Nephron progenitor cell (in vitro differentiated cells): Measurements from ENCODE around the gene HPS1.

Experiments used
- DNase-seq: peaks from one replicate; pipeline ENCODE4 v3.0.0; 2021
- H3K27ac Mint-ChIP-seq: 2 replicates; pipeline ENCODE4 v1.8.0; 2021; ENCODE audit warnings: mild to moderate bottlenecking, moderate library complexity, mixed read lengths
- H3K27me3 Mint-ChIP-seq: 2 replicates; pipeline ENCODE4 v1.8.0; 2021; ENCODE audit warnings: mild to moderate bottlenecking, low read depth, mixed read lengths; ENCODE audit not compliant: poor library complexity
- H3K36me3 Mint-ChIP-seq: 2 replicates; pipeline ENCODE4 v1.8.0; 2021; ENCODE audit warnings: low read depth, mixed read lengths
- H3K4me1 Mint-ChIP-seq: 2 replicates; pipeline ENCODE4 v1.8.0; 2021; ENCODE audit warnings: mixed read lengths
- H3K4me3 Mint-ChIP-seq: 2 replicates; pipeline ENCODE4 v1.8.0; 2021; ENCODE audit warnings: mild to moderate bottlenecking, moderate library complexity, mixed read lengths
- H3K9me3 Mint-ChIP-seq: 2 replicates; pipeline ENCODE4 v1.8.0; 2021; ENCODE audit warnings: mild to moderate bottlenecking, moderate library complexity, mixed read lengths
- CTCF ChIP-seq: fragments of 200-600 bp; sonication (generic); IDR thresholded peaks from 2 replicates; pipeline ENCODE4 v1.5.0; 2021; ENCODE audit warnings: antibody characterized with exemption

Gene HPS1

GRCh38 chr10:98444314-98445006, 2.3 kb downstream of the HPS1 start:
- TF ChIP-seq CTCF: no peak
- Mint-ChIP-seq H3K27me3 (peaks cover 5% of the 10 kb centered on the region), H3K36me3 (peaks cover 50% of the 10 kb centered on the region), H3K4me3 (peak overlapping the region; percentile 31), H3K27ac (peak overlapping the region; percentile 39), H3K4me1 (peaks cover 20% of the 10 kb centered on the region), H3K9me3 (peaks cover 5% of the 10 kb centered on the region)
- no peak for DNase-seq

GRCh38 chr10:98438715-98439114, 8.0 kb downstream of the HPS1 start:
- DNase-seq: no peak
- Mint-ChIP-seq H3K4me1 (no peaks in the 10 kb centered on the region), H3K9me3 (peaks cover 10% of the 10 kb centered on the region), H3K27ac (no peak overlapping the region), H3K4me3 (no peak overlapping the region), H3K27me3 (peaks cover 5% of the 10 kb centered on the region), H3K36me3 (peaks cover 94% of the 10 kb centered on the region)
- TF ChIP-seq CTCF: no peak

- no peak for DNase-seq
- H3K9me3 Mint-ChIP-seq: peaks cover 22% of the 10 kb centered on the region
- H3K27ac Mint-ChIP-seq: no peak overlapping the region
- H3K4me1 Mint-ChIP-seq: no peaks in the 10 kb centered on the region
- peaks cover 95% of the 10 kb centered on the region for H3K36me3 Mint-ChIP-seq
- no peak overlapping the region for H3K4me3 Mint-ChIP-seq
- TF ChIP-seq CTCF: no peak
- no peaks in the 10 kb centered on the region for H3K27me3 Mint-ChIP-seq
Measured at GRCh38 chr10:98436704-98437103, 10.0 kb downstream of the HPS1 start.

DNA sequence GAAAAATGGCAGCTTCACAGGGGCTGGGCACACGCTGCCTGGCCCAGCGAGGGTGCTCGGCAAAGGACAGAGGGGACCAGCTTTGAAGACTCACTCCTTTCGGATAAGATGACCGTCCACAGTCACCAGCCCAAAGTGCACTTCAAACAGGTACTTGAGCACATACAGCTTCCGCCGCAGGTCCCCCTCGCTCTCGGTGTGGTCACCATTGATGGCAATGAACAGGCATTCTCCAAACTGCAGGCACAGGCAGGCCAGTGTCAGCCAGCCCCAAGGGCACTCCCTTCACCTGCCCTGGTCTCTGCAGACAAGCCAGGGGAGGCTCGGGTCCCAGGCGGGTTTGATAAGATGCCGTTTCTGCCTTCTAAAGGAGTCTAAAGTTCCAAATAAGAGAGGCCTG, 11.6 kb downstream of the HPS1 start:
- Mint-ChIP-seq H3K4me3 (no peak overlapping the region), H3K27me3 (peaks cover 1% of the 10 kb centered on the region), H3K9me3 (peaks cover 35% of the 10 kb centered on the region), H3K4me1 (no peaks in the 10 kb centered on the region), H3K36me3 (peaks cover 95% of the 10 kb centered on the region), H3K27ac (peak overlapping the region; percentile 33)
- TF ChIP-seq CTCF: no peak
- DNase-seq: no peak

GRCh38 chr10:98433881-98434732, 12.6 kb downstream of the HPS1 start:
- Mint-ChIP-seq H3K27ac (no peak overlapping the region), H3K36me3 (peaks cover 87% of the 10 kb centered on the region), H3K9me3 (peaks cover 29% of the 10 kb centered on the region), H3K4me3 (no peak overlapping the region), H3K27me3 (peaks cover 3% of the 10 kb centered on the region), H3K4me1 (no peaks in the 10 kb centered on the region)
- TF ChIP-seq CTCF: no peak
- no peak for DNase-seq
